GM21367 (cell line): ENCODE results near the gene EVI5.
"Not testable (repeated sequence)": the region's sequence is repeated elsewhere in the genome, so short reads cannot be mapped to it uniquely, and the experiment has no call there.

Experiments used
- ATAC-seq: cut with Tn5 transposase; IDR thresholded peaks from one replicate; pipeline ENCODE4 v1.9.1; 2021; ENCODE audit not compliant: unreplicated experiment

The EVI5 gene

GRCh38 chr1:92527670-92528069 lies 257.2 kb downstream of the EVI5 start:
- ATAC-seq: no peak

- not testable (repeated sequence) for ATAC-seq
These were observed 259.8 kb downstream of the EVI5 start for GRCh38 chr1:92524944-92525590.

- ATAC-seq: no peak
These were observed 265.9 kb downstream of the EVI5 start for GRCh38 chr1:92519043-92519442.

- ATAC-seq: no peak
These were observed 268.3 kb downstream of the EVI5 start for GRCh38 chr1:92516574-92516973.

- ATAC-seq: no peak
These were observed 269.1 kb downstream of the EVI5 start for GRCh38 chr1:92515796-92516201.

GRCh38 chr1:92511541-92511940 lies 273.4 kb downstream of the EVI5 start:
- ATAC-seq: peak; percentile 59

GRCh38 chr1:92509619-92510018 lies 275.3 kb downstream of the EVI5 start:
- no peak for ATAC-seq

- ATAC-seq: no peak
These were observed 279.8 kb downstream of the EVI5 start for GRCh38 chr1:92505015-92505692.

- no peak for ATAC-seq
These were observed 280.5 kb downstream of the EVI5 start for GRCh38 chr1:92504291-92505014.

GRCh38 chr1:92503926-92504285 lies 281.0 kb downstream of the EVI5 start:
- ATAC-seq: no peak

- ATAC-seq: no peak
These were observed 281.6 kb downstream of the EVI5 start for GRCh38 chr1:92503043-92503925.

GRCh38 chr1:92502247-92502646 lies 282.7 kb downstream of the EVI5 start:
- ATAC-seq: peak; percentile 53

GRCh38 chr1:92500552-92500951 lies 284.4 kb downstream of the EVI5 start:
- ATAC-seq: no peak

GRCh38 chr1:92495392-92496063 lies 289.4 kb downstream of the EVI5 start:
- ATAC-seq: no peak

GRCh38 chr1:92494485-92495141 lies 290.3 kb downstream of the EVI5 start:
- ATAC-seq: no peak

- ATAC-seq: no peak
These were observed 291.8 kb downstream of the EVI5 start for GRCh38 chr1:92493139-92493538.

GRCh38 chr1:92488832-92489231 lies 296.1 kb downstream of the EVI5 start:
- ATAC-seq: no peak

GRCh38 chr1:92488416-92488815 lies 296.5 kb downstream of the EVI5 start:
- no peak for ATAC-seq

- ATAC-seq: no peak
These were observed 297.8 kb downstream of the EVI5 start for GRCh38 chr1:92487078-92487605.
